ENCODE measurements around the gene IGF2.

The IGF2 gene

DNA sequence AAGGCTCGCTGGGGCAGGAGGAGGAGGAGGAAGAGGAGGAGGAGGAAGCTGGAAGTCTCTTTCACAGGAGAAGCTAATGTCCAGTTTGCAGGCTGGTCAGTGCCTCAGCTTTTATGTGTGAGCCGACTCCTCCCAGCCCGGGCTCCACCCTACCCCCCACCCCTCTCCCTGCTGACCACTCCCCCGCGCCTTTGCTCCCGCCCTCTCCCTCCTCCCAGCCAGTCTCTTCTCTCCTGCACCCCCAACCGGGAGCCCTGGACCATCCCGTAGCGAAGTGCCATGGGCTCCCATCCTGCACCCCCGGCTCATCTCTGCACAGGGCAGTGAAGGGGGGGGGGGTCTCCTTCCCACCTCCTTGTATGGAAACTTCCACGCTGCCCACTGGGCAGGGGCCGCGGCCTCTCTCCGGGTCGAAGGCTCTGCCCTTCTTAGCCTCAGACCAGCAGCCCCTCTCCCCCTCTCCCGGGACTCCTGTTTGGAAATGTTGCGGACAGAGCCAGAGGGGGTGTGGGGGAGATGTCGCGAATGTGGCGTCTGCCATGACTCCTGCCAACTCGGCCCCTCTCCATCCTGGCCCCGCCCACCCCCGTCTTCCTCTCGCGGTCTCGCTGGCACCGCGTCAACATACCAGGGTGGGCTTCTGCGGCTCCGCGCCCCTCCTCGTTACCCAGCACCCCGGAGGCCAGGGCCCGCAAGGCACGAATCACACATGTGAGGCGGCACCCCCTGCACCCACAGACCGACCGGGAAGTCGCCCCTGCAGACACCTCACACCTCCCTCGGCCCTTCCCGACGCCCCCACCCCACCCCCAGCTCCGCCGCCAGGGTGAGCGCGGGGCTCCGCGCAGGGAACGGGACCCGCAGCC lies 1.8 kb downstream of the IGF2 start:
- Histone ChIP-seq H3K27me3 (ENCODE audit: control insufficient read depth, insufficient read depth, low read length) (peaks cover 81% of the 10 kb centered on the region), H3K4me1 (ENCODE audit: control insufficient read depth, insufficient read depth, low read length) (no peaks in the 10 kb centered on the region), H3K9me3 (ENCODE audit: control insufficient read depth, low read length) (no peaks in the 10 kb centered on the region), H3K36me3 (ENCODE audit: control insufficient read depth, insufficient read depth, low read length) (no peaks in the 10 kb centered on the region), H3K4me3 (ENCODE audit: low read length) (no peak overlapping the region), H3K9ac (ENCODE audit: low read length) (no peak overlapping the region)

DNA sequence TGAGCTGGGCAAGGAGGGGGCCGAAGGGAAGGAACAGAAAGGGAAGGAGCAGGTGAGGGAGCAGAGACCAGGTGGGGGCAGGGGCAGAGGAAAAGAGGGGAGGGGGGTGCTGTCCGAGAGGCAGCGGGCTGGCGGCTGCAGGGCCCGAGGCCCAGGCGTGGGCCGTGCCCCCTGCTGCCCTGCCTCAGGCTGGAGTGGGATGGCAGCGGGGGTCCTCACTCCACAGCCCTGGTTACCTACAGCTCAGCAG lies 2.3 kb downstream of the IGF2 start:
- H3K9me3 ChIP-seq (ENCODE audit: control insufficient read depth, low read length) = no peaks in the 10 kb centered on the region
- H3K36me3 ChIP-seq (ENCODE audit: control insufficient read depth, insufficient read depth, low read length) = no peaks in the 10 kb centered on the region
- peaks cover 75% of the 10 kb centered on the region for H3K27me3 ChIP-seq (ENCODE audit: control insufficient read depth, insufficient read depth, low read length)
- H3K9ac ChIP-seq (ENCODE audit: low read length) = no peak overlapping the region
- no peak overlapping the region for H3K4me3 ChIP-seq (ENCODE audit: low read length)
- no peaks in the 10 kb centered on the region for H3K4me1 ChIP-seq (ENCODE audit: control insufficient read depth, insufficient read depth, low read length)

DNA sequence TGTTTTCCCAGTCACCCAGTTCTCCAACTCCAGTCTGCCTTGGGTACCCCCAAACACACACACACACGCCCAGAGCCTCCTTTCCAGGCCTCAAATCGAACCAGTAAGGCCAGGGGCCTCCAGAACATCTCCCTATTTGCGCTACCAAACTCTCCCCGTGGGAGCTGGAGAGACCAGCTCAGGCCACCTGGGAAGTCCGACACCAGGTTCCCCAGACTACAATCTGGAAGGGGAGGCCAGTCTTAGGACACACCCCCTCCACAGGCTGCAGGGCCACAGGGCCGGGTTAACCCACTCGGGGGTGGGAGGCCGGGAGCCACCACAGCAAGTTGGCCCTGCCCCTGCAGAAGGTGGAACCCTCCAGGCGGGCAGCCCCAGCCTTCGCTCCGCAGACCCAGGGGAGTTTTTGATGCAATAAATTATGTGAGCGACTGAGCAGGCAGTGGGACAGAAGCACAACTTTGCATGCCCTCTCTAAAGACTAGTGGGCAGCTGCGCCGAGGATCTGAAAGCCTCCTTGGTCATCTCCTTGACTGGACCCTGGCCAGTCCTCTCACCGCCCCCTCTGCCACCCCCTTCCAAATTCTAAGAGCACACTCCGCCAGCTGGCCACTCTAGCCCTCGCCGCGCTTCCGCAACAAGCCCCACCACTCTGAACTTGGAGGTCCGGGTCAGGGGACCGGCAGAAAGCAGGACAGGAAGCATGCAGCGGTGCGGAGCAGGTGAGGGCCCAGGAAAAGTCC lies 2.8 kb downstream of the IGF2 start:
- H3K9me3 ChIP-seq (ENCODE audit: control insufficient read depth, low read length) = no peaks in the 10 kb centered on the region
- H3K36me3 ChIP-seq (ENCODE audit: control insufficient read depth, insufficient read depth, low read length) = no peaks in the 10 kb centered on the region
- H3K4me1 ChIP-seq (ENCODE audit: control insufficient read depth, insufficient read depth, low read length) = no peaks in the 10 kb centered on the region
- H3K4me3 ChIP-seq (ENCODE audit: low read length) = no peak overlapping the region
- peaks cover 71% of the 10 kb centered on the region for H3K27me3 ChIP-seq (ENCODE audit: control insufficient read depth, insufficient read depth, low read length)
- no peak overlapping the region for H3K9ac ChIP-seq (ENCODE audit: low read length)

DNA sequence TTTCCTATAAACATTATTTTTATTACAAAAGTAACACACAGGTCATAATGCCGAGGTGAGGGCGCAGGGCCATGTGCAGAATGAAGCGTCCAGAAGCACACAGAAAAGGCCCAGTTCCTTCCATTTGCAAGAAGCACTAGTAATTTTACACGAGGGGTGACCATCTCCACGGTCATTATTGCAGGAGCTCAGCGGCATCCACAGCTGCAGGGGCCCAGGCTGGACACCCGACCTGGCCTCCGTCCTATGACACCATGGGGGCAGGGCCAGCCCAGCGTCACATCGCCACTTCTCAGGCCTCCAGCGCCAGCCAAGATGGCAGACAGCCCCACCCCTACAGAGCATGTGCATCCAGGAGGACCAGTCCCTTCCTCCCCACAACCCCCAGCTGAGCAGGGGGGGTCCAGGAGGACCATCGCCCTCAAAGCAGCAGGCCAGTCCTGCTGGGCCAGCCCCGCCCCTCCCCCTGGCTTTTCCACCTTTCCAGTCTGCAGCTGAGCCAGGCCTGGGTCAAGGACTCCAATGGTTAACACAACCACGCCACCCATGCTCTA lies 3.5 kb downstream of the IGF2 start:
- Histone ChIP-seq H3K9me3 (ENCODE audit: control insufficient read depth, low read length) (no peaks in the 10 kb centered on the region), H3K4me3 (ENCODE audit: low read length) (no peak overlapping the region), H3K27me3 (ENCODE audit: control insufficient read depth, insufficient read depth, low read length) (peaks cover 65% of the 10 kb centered on the region), H3K4me1 (ENCODE audit: control insufficient read depth, insufficient read depth, low read length) (no peaks in the 10 kb centered on the region), H3K36me3 (ENCODE audit: control insufficient read depth, insufficient read depth, low read length) (no peaks in the 10 kb centered on the region), H3K9ac (ENCODE audit: low read length) (no peak overlapping the region)

DNA sequence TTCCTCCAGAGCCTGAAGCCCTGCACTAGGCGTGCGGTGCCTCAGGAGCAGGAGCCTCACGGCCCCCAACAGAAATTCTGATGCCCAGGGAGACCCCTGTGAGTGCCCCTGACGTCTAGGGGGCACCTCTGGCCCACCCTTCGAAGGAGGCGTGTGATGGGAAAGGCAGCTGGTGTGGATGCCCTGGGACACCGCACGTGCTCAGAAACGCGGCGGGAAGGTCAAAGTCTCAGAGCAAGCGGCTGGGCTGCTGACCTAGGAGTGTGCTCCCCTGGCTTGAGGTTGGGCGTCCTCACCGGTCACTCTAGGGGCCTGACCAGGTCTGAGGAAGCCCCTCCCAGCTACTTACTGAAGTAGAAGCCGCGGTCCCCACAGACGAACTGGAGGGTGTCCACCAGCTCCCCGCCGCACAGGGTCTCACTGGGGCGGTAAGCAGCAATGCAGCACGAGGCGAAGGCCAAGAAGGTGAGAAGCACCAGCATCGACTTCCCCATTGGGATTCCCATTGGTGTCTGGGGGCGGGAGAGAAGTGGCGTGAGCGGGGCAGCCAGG lies 4.1 kb downstream of the IGF2 start:
- no peak overlapping the region for H3K9ac ChIP-seq (ENCODE audit: low read length)
- H3K36me3 ChIP-seq (ENCODE audit: control insufficient read depth, insufficient read depth, low read length) = no peaks in the 10 kb centered on the region
- no peaks in the 10 kb centered on the region for H3K9me3 ChIP-seq (ENCODE audit: control insufficient read depth, low read length)
- no peaks in the 10 kb centered on the region for H3K4me1 ChIP-seq (ENCODE audit: control insufficient read depth, insufficient read depth, low read length)
- no peak overlapping the region for H3K4me3 ChIP-seq (ENCODE audit: low read length)
- peaks cover 59% of the 10 kb centered on the region for H3K27me3 ChIP-seq (ENCODE audit: control insufficient read depth, insufficient read depth, low read length)

DNA sequence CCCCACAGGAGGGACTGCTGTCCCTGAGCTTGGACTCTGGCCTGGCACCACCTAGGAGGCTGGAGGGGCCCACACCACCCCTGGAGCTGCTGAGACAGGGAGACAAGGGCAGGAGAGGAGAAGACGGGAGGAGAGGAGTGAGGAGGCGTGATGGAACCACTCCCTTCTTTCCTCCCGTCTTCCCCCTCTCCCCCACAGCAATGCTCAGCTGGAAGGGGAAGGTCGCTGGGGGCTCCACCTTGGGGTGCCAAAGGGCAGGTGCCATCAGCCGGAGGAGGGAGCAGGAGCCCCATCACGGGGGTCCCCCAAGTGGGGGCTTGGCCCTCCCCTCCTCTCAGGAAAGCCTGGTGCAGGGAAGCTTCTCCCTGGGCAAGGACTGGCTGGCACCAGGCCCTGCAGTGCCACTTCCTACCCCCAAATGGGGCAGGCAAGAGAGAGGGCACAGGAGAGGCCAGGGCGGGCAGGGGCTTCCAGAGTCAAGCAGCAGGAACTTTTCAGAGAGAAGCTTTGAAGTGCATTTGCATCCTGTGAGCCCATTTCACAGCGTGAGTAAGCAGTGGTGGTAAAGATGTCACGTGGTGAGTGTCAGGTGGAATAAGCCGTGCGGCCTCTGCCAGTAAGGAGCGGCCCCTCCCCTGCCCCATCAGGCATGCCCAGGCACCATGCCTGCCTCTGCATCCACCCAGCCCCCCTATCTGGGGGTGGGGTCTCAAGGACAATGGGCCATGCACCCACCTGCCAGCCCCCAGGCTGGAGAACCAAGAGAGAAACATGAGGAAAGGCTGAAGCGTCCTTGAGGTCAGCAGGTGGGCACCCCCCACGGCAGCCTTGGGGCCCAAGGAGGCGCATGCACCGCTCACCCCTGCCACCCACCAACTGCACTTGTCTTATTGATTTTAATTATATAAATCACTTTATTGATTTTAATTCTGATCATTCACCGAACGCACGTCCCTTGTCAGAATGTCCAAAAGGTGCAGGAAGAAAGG lies 4.9 kb downstream of the IGF2 start:
- H3K36me3 ChIP-seq (ENCODE audit: control insufficient read depth, insufficient read depth, low read length) = no peaks in the 10 kb centered on the region
- no peaks in the 10 kb centered on the region for H3K9me3 ChIP-seq (ENCODE audit: control insufficient read depth, low read length)
- H3K9ac ChIP-seq (ENCODE audit: low read length) = no peak overlapping the region
- peaks cover 52% of the 10 kb centered on the region for H3K27me3 ChIP-seq (ENCODE audit: control insufficient read depth, insufficient read depth, low read length)
- no peaks in the 10 kb centered on the region for H3K4me1 ChIP-seq (ENCODE audit: control insufficient read depth, insufficient read depth, low read length)
- no peak overlapping the region for H3K4me3 ChIP-seq (ENCODE audit: low read length)

DNA sequence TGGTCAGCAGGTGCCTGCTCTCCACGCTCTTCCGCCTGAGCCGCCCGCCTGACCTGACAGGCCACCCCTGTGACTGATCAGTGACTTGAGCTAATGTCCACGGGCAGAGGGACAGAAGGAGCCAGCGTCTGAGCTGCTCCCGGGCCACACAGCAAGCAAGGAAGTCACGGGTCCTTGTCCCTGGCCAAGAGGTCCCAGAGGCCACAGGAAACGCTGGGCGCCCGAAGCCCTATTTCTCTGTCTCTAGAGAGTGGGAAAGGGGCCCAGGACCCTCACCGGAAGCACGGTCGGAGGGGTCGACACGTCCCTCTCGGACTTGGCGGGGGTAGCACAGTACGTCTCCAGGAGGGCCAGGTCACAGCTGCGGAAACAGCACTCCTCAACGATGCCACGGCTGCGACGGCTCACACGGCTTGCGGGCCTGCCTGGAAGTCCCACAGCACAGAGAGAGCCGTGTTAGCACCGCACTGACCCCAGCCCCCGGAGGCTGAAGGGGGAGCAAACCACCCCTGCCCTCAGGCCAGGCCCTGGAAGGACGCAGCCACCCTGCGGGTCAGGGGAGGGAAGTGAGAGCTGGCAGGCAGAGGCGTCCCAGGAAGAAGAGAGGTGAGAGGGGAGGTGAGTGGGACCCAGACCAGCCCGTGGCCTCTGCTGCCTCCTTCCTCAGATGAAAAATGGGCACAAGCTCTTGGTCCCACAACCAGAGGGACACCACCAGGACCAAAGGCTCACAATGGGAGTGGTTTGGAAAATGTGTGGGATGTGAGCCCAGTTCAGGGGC lies 5.8 kb downstream of the IGF2 start:
- Histone ChIP-seq H3K27me3 (ENCODE audit: control insufficient read depth, insufficient read depth, low read length) (peaks cover 49% of the 10 kb centered on the region), H3K9me3 (ENCODE audit: control insufficient read depth, low read length) (no peaks in the 10 kb centered on the region), H3K36me3 (ENCODE audit: control insufficient read depth, insufficient read depth, low read length) (no peaks in the 10 kb centered on the region), H3K4me3 (ENCODE audit: low read length) (no peak overlapping the region), H3K9ac (ENCODE audit: low read length) (no peak overlapping the region), H3K4me1 (ENCODE audit: control insufficient read depth, insufficient read depth, low read length) (no peaks in the 10 kb centered on the region)

DNA sequence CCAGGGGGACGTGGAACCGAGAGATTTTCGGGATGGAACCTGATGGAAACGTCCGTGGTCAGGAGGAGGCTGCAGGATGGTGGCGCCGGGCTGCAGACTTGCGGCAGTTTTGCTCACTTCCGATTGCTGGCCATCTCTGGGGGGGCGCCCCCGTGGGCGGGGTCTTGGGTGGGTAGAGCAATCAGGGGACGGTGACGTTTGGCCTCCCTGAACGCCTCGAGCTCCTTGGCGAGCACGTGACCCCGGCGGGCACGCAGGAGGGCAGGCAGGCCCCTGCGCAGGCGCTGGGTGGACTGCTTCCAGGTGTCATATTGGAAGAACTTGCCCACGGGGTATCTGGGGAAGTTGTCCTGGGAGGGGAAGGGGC lies 6.3 kb downstream of the IGF2 start:
- H3K4me3 ChIP-seq (ENCODE audit: low read length) = no peak overlapping the region
- H3K27me3 ChIP-seq (ENCODE audit: control insufficient read depth, insufficient read depth, low read length) = peaks cover 45% of the 10 kb centered on the region
- H3K36me3 ChIP-seq (ENCODE audit: control insufficient read depth, insufficient read depth, low read length) = no peaks in the 10 kb centered on the region
- no peaks in the 10 kb centered on the region for H3K9me3 ChIP-seq (ENCODE audit: control insufficient read depth, low read length)
- H3K4me1 ChIP-seq (ENCODE audit: control insufficient read depth, insufficient read depth, low read length) = no peaks in the 10 kb centered on the region
- H3K9ac ChIP-seq (ENCODE audit: low read length) = no peak overlapping the region

DNA sequence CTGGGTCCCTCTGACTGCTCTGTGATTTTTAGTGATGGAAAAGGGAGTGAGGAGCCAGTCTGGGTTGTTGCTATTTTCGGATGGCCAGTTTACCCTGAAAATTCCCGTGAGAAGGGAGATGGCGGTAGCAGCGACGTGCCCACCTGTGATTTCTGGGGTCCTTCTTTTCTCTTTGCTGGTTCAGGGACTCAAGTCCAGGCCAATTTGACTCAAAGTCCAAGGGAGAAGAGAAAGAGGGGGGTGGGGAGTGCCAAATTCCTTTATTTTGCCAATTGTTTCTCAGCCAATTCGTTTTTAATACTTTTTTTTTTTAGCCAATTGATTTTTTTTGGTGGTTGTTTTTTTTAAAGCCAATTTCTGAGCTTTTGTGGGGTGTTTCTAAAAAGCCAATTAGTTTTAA lies 6.9 kb downstream of the IGF2 start:
- Histone ChIP-seq H3K27me3 (ENCODE audit: control insufficient read depth, insufficient read depth, low read length) (peaks cover 38% of the 10 kb centered on the region), H3K4me1 (ENCODE audit: control insufficient read depth, insufficient read depth, low read length) (no peaks in the 10 kb centered on the region), H3K4me3 (ENCODE audit: low read length) (no peak overlapping the region), H3K9me3 (ENCODE audit: control insufficient read depth, low read length) (no peaks in the 10 kb centered on the region), H3K9ac (ENCODE audit: low read length) (no peak overlapping the region), H3K36me3 (ENCODE audit: control insufficient read depth, insufficient read depth, low read length) (no peaks in the 10 kb centered on the region)

DNA sequence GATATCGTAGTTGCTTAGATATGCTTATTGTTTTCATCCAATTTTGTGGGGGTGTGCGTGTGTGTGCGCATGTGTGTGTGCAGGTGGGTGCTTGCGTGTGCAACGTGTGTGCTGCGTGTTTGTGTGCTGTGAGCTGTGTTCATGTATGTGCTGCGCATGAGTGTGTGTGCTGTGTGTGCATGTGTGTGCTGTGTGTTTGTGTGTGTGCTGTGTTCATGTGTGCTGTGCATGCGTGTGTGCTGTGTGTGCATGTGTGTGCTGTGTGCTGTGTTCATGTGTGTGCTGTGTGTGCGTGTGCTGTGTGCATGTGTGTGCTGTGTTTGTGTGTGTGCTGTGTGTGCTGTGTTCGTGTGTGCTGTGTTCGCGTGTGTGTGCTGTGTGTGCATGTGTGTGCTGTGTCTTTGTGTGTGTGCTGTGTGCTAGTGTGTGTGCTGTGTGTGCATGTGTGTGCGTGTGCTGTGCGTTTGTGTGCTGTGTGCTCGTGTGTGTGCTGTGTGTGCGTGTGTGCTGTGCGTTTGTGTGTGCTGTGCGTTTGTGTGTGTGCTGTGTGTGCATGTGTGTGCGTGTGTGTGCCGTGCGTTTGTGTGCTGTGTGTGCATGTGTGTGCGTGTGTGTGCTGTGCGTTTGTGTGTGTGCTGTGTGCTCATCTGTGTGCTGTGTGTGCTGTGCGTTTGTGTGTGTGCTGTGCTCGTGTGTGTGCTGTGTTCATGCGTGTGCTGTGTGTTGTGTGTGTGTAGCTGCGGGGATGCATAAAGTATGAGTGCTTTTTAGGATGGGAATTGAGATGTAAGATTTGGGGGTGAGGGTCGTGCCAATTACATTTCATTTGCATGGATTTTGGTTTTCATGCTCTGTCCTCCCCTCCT lies 7.6 kb downstream of the IGF2 start:
- no peak overlapping the region for H3K9ac ChIP-seq (ENCODE audit: low read length)
- no peaks in the 10 kb centered on the region for H3K4me1 ChIP-seq (ENCODE audit: control insufficient read depth, insufficient read depth, low read length)
- peaks cover 32% of the 10 kb centered on the region for H3K27me3 ChIP-seq (ENCODE audit: control insufficient read depth, insufficient read depth, low read length)
- H3K9me3 ChIP-seq (ENCODE audit: control insufficient read depth, low read length) = no peaks in the 10 kb centered on the region
- no peak overlapping the region for H3K4me3 ChIP-seq (ENCODE audit: low read length)
- no peaks in the 10 kb centered on the region for H3K36me3 ChIP-seq (ENCODE audit: control insufficient read depth, insufficient read depth, low read length)
